Stimulated activated CD4-positive, alpha-beta T cell treated with anti-CD3 and anti-CD28 coated beads, Interleukin-1b, Interleukin-23, amount 100 ng/mL, for 48 hours (primary cell): ENCODE results near the gene MORN3.
"Not testable (repeated sequence)": the region's sequence is repeated elsewhere in the genome, so short reads cannot be mapped to it uniquely, and the experiment has no call there.

Source experiments
- DNase-seq: peaks from one replicate; pipeline ENCODE4 v3.0.0-alpha.2; 2020

The MORN3 gene

GRCh38 chr12:121669521-121669900, at the start of gene MORN3:
MORN3 (minus strand) TSS chr12:121669654; CDS start chr12:121669483, 171 bp downstream.
- no peak for DNase-seq

GRCh38 chr12:121718653-121719239, 49.3 kb upstream of the MORN3 start:
- DNase-seq, result peak; percentile 26

- no peak for DNase-seq
These were observed 47.7 kb upstream of the MORN3 start for GRCh38 chr12:121717041-121717699.

GRCh38 chr12:121715862-121716435, 46.5 kb upstream of the MORN3 start:
- DNase-seq, result no peak

- not testable (repeated sequence) for DNase-seq
These were observed 45.6 kb upstream of the MORN3 start for GRCh38 chr12:121715055-121715454.

- DNase-seq, result no peak
These were observed 44.3 kb upstream of the MORN3 start for GRCh38 chr12:121713793-121714192.

GRCh38 chr12:121713257-121713777, 43.9 kb upstream of the MORN3 start:
- no peak for DNase-seq

GRCh38 chr12:121712461-121713256, 43.2 kb upstream of the MORN3 start, which contains the start of gene TMEM120B:
TMEM120B (plus strand) TSS chr12:121712752; CDS start chr12:121712896, 144 bp downstream.
- DNase-seq, result peak; percentile 81

- no peak for DNase-seq
These were observed 42.7 kb upstream of the MORN3 start for GRCh38 chr12:121712190-121712460.

GRCh38 chr12:121711361-121712189, 42.1 kb upstream of the MORN3 start:
- no peak for DNase-seq

- DNase-seq, result no peak
These were observed 40.1 kb upstream of the MORN3 start for GRCh38 chr12:121709478-121709961.

GRCh38 chr12:121709064-121709424, 39.6 kb upstream of the MORN3 start:
- DNase-seq, result not testable (repeated sequence)

GRCh38 chr12:121708313-121709063, 39.0 kb upstream of the MORN3 start:
- DNase-seq, result no peak

- no peak for DNase-seq
These were observed 36.1 kb upstream of the MORN3 start for GRCh38 chr12:121705514-121705913.

GRCh38 chr12:121702944-121703343, 33.5 kb upstream of the MORN3 start:
- no peak for DNase-seq

GRCh38 chr12:121701667-121702277, 32.3 kb upstream of the MORN3 start:
- no peak for DNase-seq

- not testable (repeated sequence) for DNase-seq
These were observed 28.4 kb upstream of the MORN3 start for GRCh38 chr12:121697861-121698260.

- DNase-seq, result no peak
These were observed 27.7 kb upstream of the MORN3 start for GRCh38 chr12:121697093-121697698.

- no peak for DNase-seq
These were observed 23.8 kb upstream of the MORN3 start for GRCh38 chr12:121693155-121693687.

GRCh38 chr12:121692744-121693143, 23.3 kb upstream of the MORN3 start:
- DNase-seq, result not testable (repeated sequence)
